GM23338 (cell line): ENCODE results near the gene UGGT2. TPM values are rescaled to one million over a fixed set of nuclear protein-coding genes. Genes with fewer than 3 reads are reported as not detected.

Experiments used
- ATAC-seq: fragments of 200-7000 bp; cut with Tn5 transposase; 3 replicates; pipeline ENCODE4 v1.9.1; 2020
- DNase-seq: peaks from one replicate; pipeline ENCODE4 v3.0.0-alpha.2; 2015; ENCODE audit warnings: low spot score
- H2AFZ ChIP-seq: fragments of 200-600 bp; sonication (generic); 2 replicates; pipeline ENCODE4 v1.8.0; 2016; ENCODE audit warnings: antibody characterized with exemption, mild to moderate bottlenecking, moderate library complexity
- H3F3A ChIP-seq: fragments of 200-600 bp; sonication (generic); replicated peaks from 2 replicates; pipeline ENCODE4 v1.8.0; 2017; ENCODE audit warnings: antibody characterized with exemption, mixed run types, low read depth
- H3K27ac ChIP-seq: fragments of 200-600 bp; sonication (generic); 2 replicates; pipeline ENCODE4 v1.6.1; 2016; ENCODE audit warnings: low read depth
- H3K27me3 ChIP-seq: fragments of 200-600 bp; sonication (generic); 2 replicates; pipeline ENCODE4 v1.8.0; 2016; ENCODE audit warnings: mild to moderate bottlenecking, mixed run types, moderate library complexity; ENCODE audit not compliant: insufficient read depth
- H3K36me3 ChIP-seq: fragments of 200-600 bp; sonication (generic); 2 replicates; pipeline ENCODE4 v1.8.0; 2016; ENCODE audit warnings: mild to moderate bottlenecking; ENCODE audit not compliant: insufficient read depth
- H3K4me1 ChIP-seq: fragments of 200-600 bp; sonication (generic); 2 replicates; pipeline ENCODE4 v1.8.0; 2016; ENCODE audit warnings: mild to moderate bottlenecking, moderate library complexity; ENCODE audit not compliant: insufficient read depth
- H3K4me2 ChIP-seq: fragments of 200-600 bp; sonication (generic); 2 replicates; pipeline ENCODE4 v1.7.1; 2017; ENCODE audit warnings: mixed run types
- H3K4me3 ChIP-seq: fragments of 200-600 bp; sonication (generic); 2 replicates; pipeline ENCODE4 v1.6.1; 2016; ENCODE audit warnings: mixed run types
- H3K79me2 ChIP-seq: fragments of 200-600 bp; sonication (generic); replicated peaks from 2 replicates; pipeline ENCODE4 v1.8.0; 2017; ENCODE audit warnings: mild to moderate bottlenecking; ENCODE audit not compliant: insufficient read depth
- H3K9me2 ChIP-seq: fragments of 200-600 bp; sonication (generic); 2 replicates; pipeline ENCODE4 v1.8.0; 2017; ENCODE audit not compliant: insufficient read depth
- H4K20me1 ChIP-seq: fragments of 200-600 bp; sonication (generic); replicated peaks from 2 replicates; pipeline ENCODE4 v1.8.0; 2017; ENCODE audit warnings: mild to moderate bottlenecking; ENCODE audit not compliant: insufficient read depth
- H3K27ac Mint-ChIP-seq: 2 replicates; pipeline ENCODE4 v1.8.0; 2020; ENCODE audit warnings: inconsistent platforms, mild to moderate bottlenecking, moderate library complexity, mixed read lengths
- H3K27me3 Mint-ChIP-seq: 3 replicates; pipeline ENCODE4 v1.8.0; 2022; ENCODE audit warnings: low read depth, mild to moderate bottlenecking, moderate library complexity, mixed read lengths, inconsistent platforms; ENCODE audit not compliant: insufficient read depth, poor library complexity
- H3K36me3 Mint-ChIP-seq: 3 replicates; pipeline ENCODE4 v1.8.0; 2021; ENCODE audit warnings: low read depth, mild to moderate bottlenecking, inconsistent platforms, moderate library complexity, mixed read lengths
- H3K4me1 Mint-ChIP-seq: 3 replicates; pipeline ENCODE4 v1.8.0; 2020; ENCODE audit warnings: mild to moderate bottlenecking, inconsistent platforms, mixed read lengths
- H3K4me3 Mint-ChIP-seq: 3 replicates; pipeline ENCODE4 v1.8.0; 2021; ENCODE audit warnings: moderate library complexity, mild to moderate bottlenecking, inconsistent platforms, mixed read lengths
- H3K9me3 Mint-ChIP-seq: 3 replicates; pipeline ENCODE4 v1.8.0; 2020; ENCODE audit warnings: moderate library complexity, mild to moderate bottlenecking, inconsistent platforms, mixed read lengths
- CREB1 ChIP-seq: fragments of 250-450 bp; sonication (Bioruptor Pico); IDR thresholded peaks from 2 replicates; pipeline ENCODE4 v1.5.0; 2020; ENCODE audit warnings: low read depth, mild to moderate bottlenecking, moderate library complexity
- ETS1 ChIP-seq: IDR thresholded peaks from 2 replicates; pipeline ENCODE4 v1.6.1; 2016; ENCODE audit warnings: antibody characterized with exemption
- EZH2 ChIP-seq: fragments of 200-600 bp; sonication (generic); IDR thresholded peaks from one replicate; pipeline ENCODE4 v1.8.0; 2017; ENCODE audit warnings: antibody characterized with exemption, mild to moderate bottlenecking, low read depth; ENCODE audit not compliant: unreplicated experiment
- EZH2phosphoT487 ChIP-seq: fragments of 200-600 bp; sonication (generic); IDR thresholded peaks from one replicate; pipeline ENCODE4 v1.8.1; 2018; ENCODE audit warnings: antibody characterized with exemption; ENCODE audit not compliant: unreplicated experiment
- JUNB ChIP-seq: IDR thresholded peaks from one replicate; pipeline ENCODE4 v1.6.1; 2016; ENCODE audit warnings: antibody characterized with exemption; ENCODE audit not compliant: unreplicated experiment
- NANOG ChIP-seq: IDR thresholded peaks from 2 replicates; pipeline ENCODE4 v1.6.1; 2016; ENCODE audit warnings: antibody characterized with exemption, borderline replicate concordance
- POLR2AphosphoS5 ChIP-seq: IDR thresholded peaks from 2 replicates; pipeline ENCODE4 v1.6.1; 2016; ENCODE audit warnings: antibody characterized with exemption, low read depth
- ZNF114 ChIP-seq: fragments of 250-450 bp; sonication (Bioruptor Pico); IDR thresholded peaks from 2 replicates; pipeline ENCODE4 v1.5.0; 2020; ENCODE audit warnings: mild to moderate bottlenecking, moderate library complexity
- ZNF331 ChIP-seq: fragments of 250-450 bp; sonication (Bioruptor Pico); IDR thresholded peaks from 2 replicates; pipeline ENCODE4 v1.5.0; 2020; ENCODE audit warnings: low read depth, mild to moderate bottlenecking, moderate library complexity
- ZNF462 ChIP-seq: fragments of 250-450 bp; sonication (Bioruptor Pico); IDR thresholded peaks from 2 replicates; pipeline ENCODE4 v1.5.0; 2020; ENCODE audit warnings: mild to moderate bottlenecking, moderate library complexity
- polyA plus RNA-seq: library from polyadenylated mRNA; unstranded; fragments of >200 nt; fragmentation: Nextera tagmentation; extraction: Ambion mirVana; gene quantifications from 2 replicates; pipeline ENCODE4 v1.2.1, GENCODE V29; 2016
- total RNA-seq: library from RNA; depleted of rRNA; stranded (reverse); fragments of >200 nt; shearing (Covaris generic); gene quantifications from 2 replicates; pipeline ENCODE4 v1.2.3, GENCODE V29; 2014
- TF ChIP-seq, protein P1 (sequence below): IDR thresholded peaks from one replicate; pipeline ENCODE4 v1.6.1; 2018; ENCODE audit warnings: antibody characterized with exemption; ENCODE audit not compliant: unreplicated experiment
- TF ChIP-seq, protein P2 (sequence below), 2 experiments: fragments of 200-600 bp in 1 of 2; sonication (generic) in 1 of 2; conservative IDR thresholded peaks; 2 replicates each; pipeline versions ENCODE4 v1.5.1 to v1.6.1; 2016 to 2017; ENCODE audit warnings: antibody characterized with exemption in 2 of 2, low read depth in 2 of 2, mild to moderate bottlenecking in 2 of 2, moderate library complexity in 1 of 2

The UGGT2 gene
- total and polyA plus RNA-seq, 2 experiments from 2014 or later, result 44.0 to 60.5 TPM

DNA sequence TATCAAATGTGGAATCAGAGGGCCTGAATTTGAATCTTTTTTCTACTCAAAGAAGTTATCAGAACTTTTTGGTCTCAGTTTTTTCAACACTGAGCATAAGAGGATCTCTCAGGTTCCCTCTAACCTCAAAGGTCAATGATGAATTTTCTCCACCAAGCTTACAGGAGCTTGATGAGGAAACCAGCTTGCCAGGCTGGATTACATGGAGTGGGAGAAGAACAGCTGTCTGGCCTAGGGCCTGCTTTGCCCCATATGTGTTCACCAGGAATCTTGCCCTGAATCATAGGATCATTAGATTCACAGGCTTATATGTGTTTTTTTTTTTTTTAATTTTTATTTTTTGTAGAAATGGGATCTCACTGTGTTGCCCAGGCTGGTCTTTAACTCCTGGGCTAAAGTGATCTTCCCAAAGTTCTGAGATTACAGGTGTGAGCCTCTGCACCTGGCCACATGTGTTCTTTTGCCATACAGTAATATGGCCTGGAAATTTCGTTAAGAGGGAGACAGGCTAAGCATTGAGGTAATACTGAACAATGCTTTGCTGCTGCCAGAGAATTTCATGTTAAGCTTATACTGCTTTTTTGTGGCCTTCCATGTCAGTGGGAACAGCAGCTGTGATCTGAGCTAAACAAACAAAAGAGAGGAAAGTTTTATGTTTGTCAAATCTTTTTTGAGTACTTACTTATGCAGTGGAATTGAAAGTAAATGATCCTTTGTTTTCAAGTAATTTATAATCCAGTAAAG is 265.7 kb downstream of the UGGT2 start:
- Histone ChIP-seq H3K27ac (no peak overlapping the region), H3K4me3 (no peak overlapping the region), H3K79me2 (no peaks in the 10 kb centered on the region), H4K20me1 (no peaks in the 10 kb centered on the region), H3K9me2 (no peaks in the 10 kb centered on the region), H3K36me3 (peaks cover 8% of the 10 kb centered on the region; the same call in 1 of the 2 replicates), H3K4me1 (no peaks in the 10 kb centered on the region), H3K4me2 (no peak overlapping the region), H3K27me3 (no peaks in the 10 kb centered on the region), H2AFZ (no peak overlapping the region), H3F3A (no peaks in the 10 kb centered on the region)
- no peak for DNase-seq
- Mint-ChIP-seq H3K4me1 (no peaks in the 10 kb centered on the region; the same call in 2 of the 3 replicates), H3K36me3 (peaks cover 30% of the 10 kb centered on the region), H3K27ac (no peak overlapping the region; the same call in 1 of the 2 replicates), H3K4me3 (no peak overlapping the region), H3K27me3 (no peaks in the 10 kb centered on the region), H3K9me3 (peaks cover 16% of the 10 kb centered on the region)
- ATAC-seq, result no peak
- TF ChIP-seq CREB1 (CRISPR knock-in tag), result no peak
- TF ChIP-seq NANOG, result no peak
- TF ChIP-seq, protein P1, sequence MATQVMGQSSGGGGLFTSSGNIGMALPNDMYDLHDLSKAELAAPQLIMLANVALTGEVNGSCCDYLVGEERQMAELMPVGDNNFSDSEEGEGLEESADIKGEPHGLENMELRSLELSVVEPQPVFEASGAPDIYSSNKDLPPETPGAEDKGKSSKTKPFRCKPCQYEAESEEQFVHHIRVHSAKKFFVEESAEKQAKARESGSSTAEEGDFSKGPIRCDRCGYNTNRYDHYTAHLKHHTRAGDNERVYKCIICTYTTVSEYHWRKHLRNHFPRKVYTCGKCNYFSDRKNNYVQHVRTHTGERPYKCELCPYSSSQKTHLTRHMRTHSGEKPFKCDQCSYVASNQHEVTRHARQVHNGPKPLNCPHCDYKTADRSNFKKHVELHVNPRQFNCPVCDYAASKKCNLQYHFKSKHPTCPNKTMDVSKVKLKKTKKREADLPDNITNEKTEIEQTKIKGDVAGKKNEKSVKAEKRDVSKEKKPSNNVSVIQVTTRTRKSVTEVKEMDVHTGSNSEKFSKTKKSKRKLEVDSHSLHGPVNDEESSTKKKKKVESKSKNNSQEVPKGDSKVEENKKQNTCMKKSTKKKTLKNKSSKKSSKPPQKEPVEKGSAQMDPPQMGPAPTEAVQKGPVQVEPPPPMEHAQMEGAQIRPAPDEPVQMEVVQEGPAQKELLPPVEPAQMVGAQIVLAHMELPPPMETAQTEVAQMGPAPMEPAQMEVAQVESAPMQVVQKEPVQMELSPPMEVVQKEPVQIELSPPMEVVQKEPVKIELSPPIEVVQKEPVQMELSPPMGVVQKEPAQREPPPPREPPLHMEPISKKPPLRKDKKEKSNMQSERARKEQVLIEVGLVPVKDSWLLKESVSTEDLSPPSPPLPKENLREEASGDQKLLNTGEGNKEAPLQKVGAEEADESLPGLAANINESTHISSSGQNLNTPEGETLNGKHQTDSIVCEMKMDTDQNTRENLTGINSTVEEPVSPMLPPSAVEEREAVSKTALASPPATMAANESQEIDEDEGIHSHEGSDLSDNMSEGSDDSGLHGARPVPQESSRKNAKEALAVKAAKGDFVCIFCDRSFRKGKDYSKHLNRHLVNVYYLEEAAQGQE, result no peak
- TF ChIP-seq POLR2AphosphoS5, result no peak
- TF ChIP-seq EZH2phosphoT487, result no peak
- TF ChIP-seq ZNF331 (CRISPR knock-in tag), result no peak
- TF ChIP-seq, protein P2, sequence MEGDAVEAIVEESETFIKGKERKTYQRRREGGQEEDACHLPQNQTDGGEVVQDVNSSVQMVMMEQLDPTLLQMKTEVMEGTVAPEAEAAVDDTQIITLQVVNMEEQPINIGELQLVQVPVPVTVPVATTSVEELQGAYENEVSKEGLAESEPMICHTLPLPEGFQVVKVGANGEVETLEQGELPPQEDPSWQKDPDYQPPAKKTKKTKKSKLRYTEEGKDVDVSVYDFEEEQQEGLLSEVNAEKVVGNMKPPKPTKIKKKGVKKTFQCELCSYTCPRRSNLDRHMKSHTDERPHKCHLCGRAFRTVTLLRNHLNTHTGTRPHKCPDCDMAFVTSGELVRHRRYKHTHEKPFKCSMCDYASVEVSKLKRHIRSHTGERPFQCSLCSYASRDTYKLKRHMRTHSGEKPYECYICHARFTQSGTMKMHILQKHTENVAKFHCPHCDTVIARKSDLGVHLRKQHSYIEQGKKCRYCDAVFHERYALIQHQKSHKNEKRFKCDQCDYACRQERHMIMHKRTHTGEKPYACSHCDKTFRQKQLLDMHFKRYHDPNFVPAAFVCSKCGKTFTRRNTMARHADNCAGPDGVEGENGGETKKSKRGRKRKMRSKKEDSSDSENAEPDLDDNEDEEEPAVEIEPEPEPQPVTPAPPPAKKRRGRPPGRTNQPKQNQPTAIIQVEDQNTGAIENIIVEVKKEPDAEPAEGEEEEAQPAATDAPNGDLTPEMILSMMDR (conservative IDR thresholded peaks at IDR 0.05; ENCODE audit: low read depth in 2 of 2), result no peak
- TF ChIP-seq ETS1, result no peak
- TF ChIP-seq EZH2, result no peak
- no peak for TF ChIP-seq ZNF462 (CRISPR knock-in tag)
- no peak for TF ChIP-seq JUNB
- no peak for TF ChIP-seq ZNF114 (CRISPR knock-in tag)
